ENCODE data around the gene HES5.

HES5 gene

GRCh38 chr1:2479186-2479585 lies 50.9 kb downstream of the HES5 start:
- DNase-seq (ENCODE audit: low spot score) = no peak
